ENCODE results near the gene ASH1L.
"Not testable (repeated sequence)": the region's sequence is repeated elsewhere in the genome, so short reads cannot be mapped to it uniquely, and the experiment has no call there.

Gene ASH1L

DNA sequence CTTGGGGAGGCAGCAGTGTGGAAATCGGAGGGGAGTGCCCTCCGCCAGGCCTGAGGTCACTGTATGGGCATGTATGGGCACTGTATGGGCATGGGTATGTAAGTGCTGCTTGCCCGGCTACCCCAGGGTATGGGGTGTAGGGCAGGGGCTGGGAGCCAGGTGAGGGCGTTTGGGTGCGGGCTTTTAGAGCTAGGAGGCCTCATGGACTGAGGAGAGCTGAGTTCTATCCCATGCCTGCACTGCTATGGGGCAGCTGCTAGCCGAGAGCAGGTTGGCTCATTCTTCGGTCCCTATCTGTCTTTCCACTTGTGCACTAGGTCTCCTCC is 266.7 kb downstream of the ASH1L start:
- Histone ChIP-seq H3K4me3 (no peak overlapping the region), H3K27ac (no peak overlapping the region)

GRCh38 chr1:155295183-155295941 is 267.2 kb downstream of the ASH1L start:
- Histone ChIP-seq H3K27ac (peak overlapping the region in 1 of 21 experiments; percentile 3), H3K4me3 (peak overlapping the region in 5 of 7 experiments; percentile 1 to 26 (median 6))

GRCh38 chr1:155294520-155295182 is 268.0 kb downstream of the ASH1L start:
- Histone ChIP-seq H3K4me3 (peak overlapping the region in 4 of 7 experiments; percentile 1 to 26 (median 10)), H3K27ac (no peak overlapping the region)

DNA sequence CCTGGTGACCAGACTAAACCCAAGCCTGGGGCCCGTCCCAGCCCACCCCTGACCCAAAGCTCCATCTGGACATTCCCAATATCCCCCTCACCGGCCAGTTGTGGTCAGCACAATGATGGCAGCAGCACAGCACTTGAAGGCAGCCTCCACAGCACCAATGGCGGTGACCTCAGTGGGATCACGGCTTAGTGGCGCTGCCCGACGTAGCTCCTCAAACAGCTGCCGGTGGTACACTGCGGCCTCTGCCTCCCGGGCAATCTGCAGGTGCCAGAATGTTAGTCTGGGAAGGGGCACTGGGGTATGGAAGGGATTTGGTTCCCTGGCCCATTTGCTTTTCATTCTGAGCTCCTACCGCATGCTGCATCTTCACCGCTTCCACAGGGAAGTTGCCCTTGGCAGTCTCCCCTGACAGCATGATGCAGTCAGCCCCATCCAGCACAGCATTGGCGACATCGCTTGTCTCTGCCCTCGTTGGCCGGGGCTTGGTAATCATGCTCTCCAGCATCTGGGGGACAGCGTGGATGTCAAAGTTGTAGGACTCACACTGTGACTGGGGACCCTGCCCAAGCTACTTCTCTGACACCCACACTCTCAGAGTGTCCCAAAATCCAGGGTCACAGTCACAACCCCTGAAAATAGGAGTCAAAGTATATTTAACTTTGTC is 269.4 kb downstream of the ASH1L start:
- H3K27ac ChIP-seq = no peak overlapping the region
- H3K4me3 ChIP-seq = no peak overlapping the region

GRCh38 chr1:155291006-155291405 is 271.6 kb downstream of the ASH1L start:
- not testable (repeated sequence) for H3K27ac ChIP-seq, H3K4me3 ChIP-seq

GRCh38 chr1:155287987-155288543 is 274.5 kb downstream of the ASH1L start:
- Histone ChIP-seq H3K4me3 (no peak overlapping the region), H3K27ac (no peak overlapping the region)

GRCh38 chr1:155286544-155286943 is 276.1 kb downstream of the ASH1L start:
- H3K27ac ChIP-seq = no peak overlapping the region

GRCh38 chr1:155285631-155286044 is 277.0 kb downstream of the ASH1L start:
- H3K27ac ChIP-seq = no peak overlapping the region

More at GRCh38 chr1:155286544-155286943, 276.1 kb downstream of the ASH1L start:
- H3K4me3 ChIP-seq = no peak overlapping the region

More at GRCh38 chr1:155285631-155286044, 277.0 kb downstream of the ASH1L start:
- no peak overlapping the region for H3K4me3 ChIP-seq

All from skin epidermis (tissue), 12 donors.